Mucosa of descending colon (tissue), 3 donors: ENCODE measurements around the gene ITGA5. TPM values are rescaled to one million over a fixed set of nuclear protein-coding genes. Genes with fewer than 3 reads are reported as not detected.

Experiments
- ATAC-seq: fragments of 200-7000 bp; cut with Tn5 transposase; one replicate; pipeline ENCODE4 v1.9.1; 2020; ENCODE audit warnings: mild to moderate bottlenecking, moderate library complexity
- DNase-seq, 3 donors: peaks; one replicate each; pipeline ENCODE4 v3.0.0-alpha.2; 2020
- H3K36me3 ChIP-seq: fragments of 200-600 bp; one replicate; pipeline ENCODE4 v1.8.0; 2021; ENCODE audit warnings: low read depth, mild to moderate bottlenecking
- H3K4me1 ChIP-seq: fragments of 200-600 bp; one replicate; pipeline ENCODE4 v1.8.0; 2021; ENCODE audit warnings: low read depth, mild to moderate bottlenecking
- H3K4me3 ChIP-seq: fragments of 200-600 bp; one replicate; pipeline ENCODE4 v1.8.0; 2021; ENCODE audit warnings: mild to moderate bottlenecking
- H3K9me3 ChIP-seq: fragments of 200-600 bp; one replicate; pipeline ENCODE4 v1.8.0; 2021; ENCODE audit warnings: mild to moderate bottlenecking
- CTCF ChIP-seq: fragments of 200-600 bp; IDR thresholded peaks from one replicate; pipeline ENCODE4 v1.8.0; 2022; ENCODE audit warnings: antibody characterized with exemption, mild to moderate bottlenecking
- intact Hi-C, 2 donors: fragments of 100-400 bp; cut with DNase I in 1 of 2; cut with micrococcal nuclease in 1 of 2; formaldehyde crosslinking; loops; one replicate each; pipeline versions ENCODE4 v1.11.0 to v1.11.1; 2022; cut with DNase I, micrococcal nuclease
- total RNA-seq, 3 donors: library from RNA; stranded (reverse); fragmentation: NEBNext Ultra II Directional in 2 of 3; extraction: Animal tissue kit (Norgen Biotek cat#: 25700) in 2 of 3; gene quantifications; one replicate each; pipeline versions ENCODE4 v1.2.1 to v1.2.4, GENCODE V29; 2021 to 2023
- donor health status: DM: no; HTN: no; CAD: no; lungs with moderate emphysema.
- donor health status: DM: no; HTN: no; CAD: no.
- donor health status: DM: no; HTN: yes; CAD: no.

The ITGA5 gene
- total RNA-seq, 3 donors from 2014 or later = 8.0 to 201 (median 61.8) TPM

- Histone ChIP-seq H3K4me3 (no peak overlapping the region), H3K4me1 (peaks cover 6% of the 10 kb centered on the region), H3K9me3 (no peaks in the 10 kb centered on the region), H3K36me3 (no peaks in the 10 kb centered on the region)
- intact Hi-C loops = no loop called here
- ATAC-seq (no peak), DNase-seq (no peak)
- TF ChIP-seq CTCF = no peak
Measured at GRCh38 chr12:54386403-54387113, 32.5 kb downstream of the ITGA5 start.

- Histone ChIP-seq H3K4me3 (no peak overlapping the region), H3K36me3 (no peaks in the 10 kb centered on the region), H3K4me1 (no peaks in the 10 kb centered on the region), H3K9me3 (no peaks in the 10 kb centered on the region)
- no peak for DNase-seq
- ATAC-seq = peak; percentile 22
- intact Hi-C loops = no loop called here
- no peak for TF ChIP-seq CTCF
Measured at GRCh38 chr12:54385251-54385914, 33.7 kb downstream of the ITGA5 start.

GRCh38 chr12:54384591-54385041 is 34.5 kb downstream of the ITGA5 start, which contains the start of gene ZNF385A:
TSS of gene ZNF385A (minus strand) at chr12:54384733. CDS start at chr12:54384514, 219 bp downstream.
- no peaks in the 10 kb centered on the region for H3K36me3 ChIP-seq
- intact Hi-C loops = no loop called here
- H3K4me3 ChIP-seq = no peak within 1 kb of the TSS
- DNase-seq (no peak), ATAC-seq (peak; percentile 34)
- H3K4me1 ChIP-seq = peaks cover 2% of the 10 kb centered on the region
- H3K9me3 ChIP-seq = no peaks in the 10 kb centered on the region
- TF ChIP-seq CTCF = no peak

GRCh38 chr12:54383041-54383609 is 35.9 kb downstream of the ITGA5 start:
- DNase-seq (no peak), ATAC-seq (peak; percentile 17)
- intact Hi-C loops = no loop called here
- no peak for TF ChIP-seq CTCF
- no peaks in the 10 kb centered on the region for H3K36me3 ChIP-seq
- H3K4me1 ChIP-seq = peaks cover 7% of the 10 kb centered on the region
- H3K9me3 ChIP-seq = no peaks in the 10 kb centered on the region
- H3K4me3 ChIP-seq = no peak overlapping the region

- no peak for TF ChIP-seq CTCF
- DNase-seq (no peak), ATAC-seq (no peak)
- intact Hi-C loops = no loop called here
- no peaks in the 10 kb centered on the region for H3K36me3 ChIP-seq
- H3K4me1 ChIP-seq = peaks cover 7% of the 10 kb centered on the region
- no peak overlapping the region for H3K4me3 ChIP-seq
- H3K9me3 ChIP-seq = no peaks in the 10 kb centered on the region
Measured at GRCh38 chr12:54381136-54381535, 37.9 kb downstream of the ITGA5 start.
